ENCODE measurements around the gene TSHZ2.

Gene TSHZ2

GRCh38 chr20:53276143-53276542 is 304.0 kb downstream of the TSHZ2 start:
- TF ChIP-seq CTCF (IDR thresholded peaks at IDR 0.05; ENCODE audit: low read depth, low read length), result no peak
- DNase-seq (ENCODE audit: extremely low read depth, low read depth), result no peak

- no peak for TF ChIP-seq CTCF (IDR thresholded peaks at IDR 0.05; ENCODE audit: low read depth, low read length)
Measured at GRCh38 chr20:53278555-53278954, 306.4 kb downstream of the TSHZ2 start.

GRCh38 chr20:53279735-53280134 is 307.6 kb downstream of the TSHZ2 start:
- DNase-seq (ENCODE audit: extremely low read depth, low read depth), result no peak
- TF ChIP-seq CTCF (IDR thresholded peaks at IDR 0.05; ENCODE audit: low read depth, low read length), result no peak

More at GRCh38 chr20:53278555-53278954, 306.4 kb downstream of the TSHZ2 start:
- DNase-seq (ENCODE audit: extremely low read depth, low read depth), result no peak

- TF ChIP-seq CTCF (IDR thresholded peaks at IDR 0.05; ENCODE audit: low read depth, low read length), result no peak
- DNase-seq (ENCODE audit: extremely low read depth, low read depth), result no peak
Measured at GRCh38 chr20:53281557-53282117, 309.5 kb downstream of the TSHZ2 start.

- no peak for TF ChIP-seq CTCF (IDR thresholded peaks at IDR 0.05; ENCODE audit: low read depth, low read length)
Measured at GRCh38 chr20:53282217-53282955, 310.2 kb downstream of the TSHZ2 start.

GRCh38 chr20:53283011-53283410 is 310.9 kb downstream of the TSHZ2 start:
- no peak for DNase-seq (ENCODE audit: extremely low read depth, low read depth)
- no peak for TF ChIP-seq CTCF (IDR thresholded peaks at IDR 0.05; ENCODE audit: low read depth, low read length)

More at GRCh38 chr20:53282217-53282955, 310.2 kb downstream of the TSHZ2 start:
- DNase-seq (ENCODE audit: extremely low read depth, low read depth), result no peak

- no peak for DNase-seq (ENCODE audit: extremely low read depth, low read depth)
Measured at GRCh38 chr20:53283597-53283996, 311.4 kb downstream of the TSHZ2 start.

More at GRCh38 chr20:53283597-53283996, 311.4 kb downstream of the TSHZ2 start:
- TF ChIP-seq CTCF (IDR thresholded peaks at IDR 0.05; ENCODE audit: low read depth, low read length), result no peak
